NCI-H2227 treated with DMSO at 0.1 percent for 48 hours (cell line): Measurements from ENCODE around the gene OR2C3.
"Not testable (repeated sequence)": the region's sequence is repeated elsewhere in the genome, so short reads cannot be mapped to it uniquely, and the experiment has no call there.

Source experiments
- DNase-seq: peaks from one replicate; lab custom pipeline; 2025; lab: John Stamatoyannopoulos, UW

Gene OR2C3

GRCh38 chr1:247536340-247536739 is at the start of gene OR2C3:
TSS of gene OR2C3 (minus strand) at chr1:247536440. CDS start at chr1:247532511, 3,929 bp downstream.
- no peak for DNase-seq

- no peak for DNase-seq
These were observed 42.8 kb upstream of the OR2C3 start for GRCh38 chr1:247578946-247579460.

DNA sequence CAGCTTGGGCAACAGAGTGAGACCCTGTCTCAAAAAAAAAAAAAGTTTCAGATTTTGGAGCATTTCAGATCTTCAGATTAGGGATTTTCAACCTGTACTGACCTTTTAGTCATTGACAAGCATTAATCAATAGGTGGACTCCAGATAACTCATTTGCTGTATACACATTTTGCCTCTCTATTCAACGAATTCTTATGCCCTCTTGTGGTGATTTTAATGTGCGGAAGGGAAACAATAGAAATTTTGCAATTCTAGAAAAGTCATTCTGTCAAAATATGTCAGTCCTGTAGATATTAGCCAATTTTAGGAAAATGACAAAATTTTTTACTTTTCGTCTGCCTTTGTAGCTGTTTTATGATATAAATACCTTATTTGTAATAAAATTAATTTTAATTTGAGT is 40.3 kb upstream of the OR2C3 start:
- DNase-seq = no peak

DNA sequence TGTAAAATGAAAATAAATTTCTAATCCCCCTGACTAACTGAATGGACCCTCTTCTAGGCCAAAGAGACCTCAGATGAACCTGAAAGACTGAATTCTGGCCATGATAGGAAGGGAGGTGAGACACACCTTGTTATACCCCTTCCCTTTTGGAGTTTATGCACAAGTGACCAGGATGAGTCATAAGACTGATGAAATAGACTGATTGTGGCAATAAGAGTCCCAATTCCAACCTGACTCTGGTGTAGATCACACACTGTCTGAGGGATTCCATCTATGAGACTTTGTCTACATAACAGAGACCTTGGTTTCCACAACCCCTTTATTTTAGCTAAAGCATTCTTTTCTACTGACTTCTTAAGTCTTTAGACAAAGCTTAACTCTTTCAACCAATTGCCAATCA is 38.4 kb upstream of the OR2C3 start:
- DNase-seq = no peak

- DNase-seq = no peak
These were observed 38.0 kb upstream of the OR2C3 start for GRCh38 chr1:247574236-247574635.

GRCh38 chr1:247562198-247562597 is 26.0 kb upstream of the OR2C3 start:
- DNase-seq = no peak

DNA sequence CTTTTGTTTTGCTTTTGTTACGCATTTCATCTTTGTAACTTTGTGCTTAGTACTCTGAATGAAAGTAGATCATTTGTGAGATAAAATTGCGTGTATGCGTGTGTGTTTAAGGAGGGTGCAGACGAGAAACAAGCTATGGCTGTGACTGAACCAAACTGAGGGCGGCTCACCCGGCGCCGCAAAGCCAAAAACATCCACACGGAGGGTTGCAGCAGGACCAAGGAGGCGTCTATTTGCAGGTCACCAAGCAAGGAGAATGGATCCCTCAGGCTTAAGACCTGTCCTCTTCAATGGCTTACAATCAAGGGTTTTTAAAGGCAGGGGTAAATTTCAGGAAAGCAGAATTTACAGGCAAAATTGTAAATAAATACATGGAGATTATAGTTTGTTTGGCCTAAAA is 25.5 kb upstream of the OR2C3 start:
- DNase-seq = no peak

GRCh38 chr1:247557926-247558674 is 21.9 kb upstream of the OR2C3 start:
- no peak for DNase-seq

- no peak for DNase-seq
These were observed 16.0 kb upstream of the OR2C3 start for GRCh38 chr1:247552231-247552630.

- DNase-seq = no peak
These were observed 15.5 kb upstream of the OR2C3 start for GRCh38 chr1:247551721-247552120.

- DNase-seq = no peak
These were observed 12.5 kb upstream of the OR2C3 start, which contains the start of gene GCSAML for GRCh38 chr1:247548769-247549182. TSS of gene GCSAML (plus strand) at chr1:247549134. CDS start at chr1:247549192, 58 bp downstream.

DNA sequence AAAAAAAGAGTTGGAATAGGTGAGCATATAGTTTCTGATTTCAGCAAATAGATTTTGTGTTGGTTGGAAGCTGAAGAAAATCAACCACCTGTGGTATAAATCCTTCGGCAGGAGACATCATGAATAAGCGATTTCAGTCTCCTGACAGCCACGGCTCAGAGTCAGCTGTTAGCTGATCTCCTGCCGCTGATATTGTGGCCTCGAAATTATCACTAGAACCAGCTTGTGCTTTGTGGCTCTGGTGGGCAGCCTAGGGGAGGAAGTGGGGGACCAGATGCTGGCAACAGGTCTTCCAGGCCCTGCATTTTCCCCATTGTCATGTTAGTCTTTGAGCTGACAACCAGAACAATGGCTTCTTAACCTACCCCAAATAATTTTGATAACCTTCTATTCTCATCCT is 11.9 kb upstream of the OR2C3 start:
- no peak for DNase-seq

DNA sequence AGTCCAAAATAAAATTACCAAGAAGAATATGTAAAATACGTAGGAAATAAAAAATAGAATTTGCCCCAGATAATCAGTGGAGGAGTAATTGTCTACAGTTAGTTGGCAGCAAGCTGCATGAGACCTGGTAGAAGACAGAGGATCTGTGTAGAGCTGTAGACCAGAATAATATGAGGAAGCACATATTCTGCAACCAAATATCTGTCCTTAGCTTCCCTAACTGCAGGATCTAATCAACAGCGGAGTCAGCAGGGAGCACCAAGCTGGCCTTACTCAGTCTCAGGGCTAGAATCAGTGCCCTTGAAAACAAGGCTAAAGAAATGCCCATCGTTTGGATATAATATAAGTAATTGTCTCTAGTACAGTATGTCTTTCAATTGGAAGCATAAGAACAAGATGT is 6.6 kb upstream of the OR2C3 start:
- no peak for DNase-seq

DNA sequence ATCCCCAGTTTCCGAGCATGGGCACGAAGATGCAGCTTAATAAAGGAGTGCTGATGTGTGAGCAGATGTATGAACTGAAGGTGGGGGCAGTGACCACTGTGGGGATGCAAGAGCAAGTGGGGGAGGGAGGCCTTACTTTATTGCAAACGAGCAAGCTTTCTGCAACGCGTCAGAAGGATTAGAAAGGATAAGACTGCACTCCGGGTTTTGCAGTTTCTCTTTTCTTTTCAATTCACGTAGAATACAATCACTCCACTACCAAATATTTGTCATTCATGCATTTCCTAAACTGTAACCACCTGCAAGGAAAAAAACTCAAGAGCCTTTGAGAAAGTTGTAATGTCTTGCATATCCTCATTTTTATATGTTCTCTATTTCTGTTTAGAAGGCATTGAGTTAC is 4.3 kb upstream of the OR2C3 start:
- no peak for DNase-seq

DNA sequence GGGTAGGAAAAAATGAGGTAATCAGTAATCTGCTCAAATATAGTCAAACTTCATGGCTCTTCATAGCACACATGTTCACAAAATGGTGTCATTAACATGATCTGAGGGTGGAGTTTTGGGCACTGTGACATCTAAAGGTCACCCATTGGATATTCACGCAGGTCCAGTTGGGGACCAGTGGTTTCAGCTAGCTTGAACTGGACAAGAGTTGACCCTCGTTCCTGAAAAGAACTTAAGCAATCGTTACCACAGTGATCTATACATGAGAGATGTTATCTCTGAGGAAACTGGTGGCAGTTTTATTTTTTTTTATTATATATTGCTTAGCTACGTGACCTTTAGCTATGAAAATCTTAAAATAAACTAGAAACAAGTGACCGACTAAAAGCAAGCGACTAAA is 3.0 kb upstream of the OR2C3 start:
- no peak for DNase-seq

DNA sequence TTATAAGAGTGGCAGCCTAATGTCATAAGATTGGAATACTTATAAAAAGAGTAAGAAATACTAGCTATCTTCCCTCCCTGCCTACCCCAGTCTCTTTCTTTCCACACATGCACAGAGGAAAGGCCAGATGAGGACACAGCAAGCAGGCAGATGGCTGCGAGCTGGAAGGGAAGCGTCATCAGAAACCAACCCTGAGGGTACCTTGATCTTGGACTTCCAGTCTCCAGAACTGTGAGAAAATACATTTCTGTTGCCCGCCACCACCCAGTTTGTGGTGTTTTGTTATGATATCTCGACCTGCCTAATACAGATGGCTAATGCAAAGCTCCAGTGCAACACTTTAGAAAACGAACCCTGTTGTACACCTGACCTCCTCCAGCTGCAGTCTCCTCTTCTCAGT is 2.3 kb upstream of the OR2C3 start:
- DNase-seq = no peak

DNA sequence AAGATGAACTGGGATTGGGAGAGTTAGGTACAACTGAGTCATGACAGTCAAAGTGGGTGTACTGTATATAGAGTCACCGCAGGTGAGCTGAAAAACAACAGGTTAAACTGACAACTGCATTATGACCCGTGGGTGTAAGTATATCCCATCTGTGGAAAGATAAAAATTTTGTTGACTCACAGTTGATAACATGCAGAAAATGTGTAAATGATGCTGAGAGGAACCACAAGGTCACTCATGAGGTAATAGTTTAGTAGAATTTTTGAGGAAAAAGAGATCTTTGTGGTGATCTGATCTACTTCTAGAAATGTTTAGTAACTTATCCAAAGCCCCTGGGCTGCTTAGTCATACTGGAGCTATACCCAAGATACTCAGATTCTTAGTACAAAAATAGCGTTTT is 838 bp downstream of the OR2C3 start:
- DNase-seq = no peak

GRCh38 chr1:247531937-247532336 is 4.3 kb downstream of the OR2C3 start:
- DNase-seq = no peak

DNA sequence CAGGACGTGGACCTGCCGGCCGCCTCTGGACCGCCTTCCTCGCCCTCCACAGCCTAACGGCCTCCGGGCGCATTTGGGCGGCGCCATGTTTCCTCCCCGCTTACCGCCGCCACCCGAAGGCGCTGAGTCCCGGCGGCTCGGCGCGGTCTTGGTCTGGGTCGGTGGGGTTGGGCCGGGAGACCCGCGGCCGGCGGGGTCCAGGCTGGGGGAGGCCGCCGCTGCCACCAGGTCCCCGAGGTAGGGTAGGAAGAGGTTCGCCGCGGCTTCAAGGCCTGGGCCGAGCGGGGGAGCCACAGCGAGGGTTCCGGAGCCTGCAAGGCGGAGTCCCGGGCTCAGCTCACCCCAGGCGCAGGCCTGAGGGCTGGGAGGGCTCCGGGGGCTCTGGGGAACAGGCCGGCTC is 5.5 kb downstream of the OR2C3 start:
- no peak for DNase-seq

DNA sequence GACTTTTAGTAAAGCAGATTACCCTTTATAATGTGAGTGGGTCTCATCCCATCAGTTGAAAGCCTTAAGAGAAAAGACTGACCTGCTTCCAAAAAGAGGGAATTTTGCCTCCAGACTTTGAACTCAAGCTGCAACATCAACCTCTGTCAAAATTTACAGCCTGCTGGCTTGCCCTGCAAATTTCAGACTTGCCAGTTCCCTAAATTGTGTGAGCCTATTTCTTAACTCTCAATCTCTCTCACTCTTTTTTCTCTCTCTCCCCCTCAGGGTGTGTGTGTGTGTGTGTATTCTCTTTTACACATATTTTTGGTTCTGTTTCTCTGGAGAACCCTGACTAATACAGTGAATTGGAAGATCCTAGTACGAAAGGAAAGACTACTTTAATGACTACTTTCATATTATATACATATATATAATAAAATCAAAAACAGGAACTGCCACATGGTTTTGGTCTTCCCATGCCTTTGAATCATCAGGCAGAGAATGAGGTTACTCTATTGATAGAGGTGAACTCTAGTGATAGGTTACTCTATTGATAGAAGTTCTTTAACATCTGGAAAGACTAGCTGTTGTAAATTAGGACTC is 6.4 kb downstream of the OR2C3 start:
- no peak for DNase-seq

GRCh38 chr1:247528812-247529474 is 7.3 kb downstream of the OR2C3 start:
- DNase-seq = no peak

DNA sequence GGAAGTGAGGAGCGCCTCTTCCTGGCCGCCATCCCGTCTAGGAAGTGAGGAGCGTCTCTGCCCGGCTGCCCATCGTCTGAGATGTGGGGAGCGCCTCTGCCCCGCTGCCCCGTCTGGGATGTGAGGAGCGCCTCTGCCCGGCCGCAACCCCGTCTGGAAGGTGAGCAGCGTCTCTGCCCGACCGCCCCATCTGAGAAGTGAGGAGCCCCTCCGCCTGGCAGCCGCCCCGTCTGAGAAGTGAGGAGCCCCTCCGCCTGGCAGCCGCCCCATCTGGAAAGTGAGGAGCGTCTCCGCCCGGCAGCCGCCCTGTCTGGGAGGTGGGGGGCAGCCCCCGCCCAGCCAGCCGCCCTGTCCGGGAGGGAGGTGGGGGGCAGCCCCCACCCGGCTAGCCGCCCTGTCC is 14.4 kb downstream of the OR2C3 start:
- DNase-seq = not testable (repeated sequence)

- DNase-seq = no peak
These were observed 17.7 kb downstream of the OR2C3 start for GRCh38 chr1:247518613-247518891.
